ENCODE measurements around the gene GALNT16. TPM values are rescaled to one million over a fixed set of nuclear protein-coding genes. Genes with fewer than 3 reads are reported as not detected.
"Not testable (repeated sequence)": the region's sequence is repeated elsewhere in the genome, so short reads cannot be mapped to it uniquely, and the experiment has no call there.

The GALNT16 gene
- total RNA-seq, 1 experiment from 2014 or later = 23.9 TPM

DNA sequence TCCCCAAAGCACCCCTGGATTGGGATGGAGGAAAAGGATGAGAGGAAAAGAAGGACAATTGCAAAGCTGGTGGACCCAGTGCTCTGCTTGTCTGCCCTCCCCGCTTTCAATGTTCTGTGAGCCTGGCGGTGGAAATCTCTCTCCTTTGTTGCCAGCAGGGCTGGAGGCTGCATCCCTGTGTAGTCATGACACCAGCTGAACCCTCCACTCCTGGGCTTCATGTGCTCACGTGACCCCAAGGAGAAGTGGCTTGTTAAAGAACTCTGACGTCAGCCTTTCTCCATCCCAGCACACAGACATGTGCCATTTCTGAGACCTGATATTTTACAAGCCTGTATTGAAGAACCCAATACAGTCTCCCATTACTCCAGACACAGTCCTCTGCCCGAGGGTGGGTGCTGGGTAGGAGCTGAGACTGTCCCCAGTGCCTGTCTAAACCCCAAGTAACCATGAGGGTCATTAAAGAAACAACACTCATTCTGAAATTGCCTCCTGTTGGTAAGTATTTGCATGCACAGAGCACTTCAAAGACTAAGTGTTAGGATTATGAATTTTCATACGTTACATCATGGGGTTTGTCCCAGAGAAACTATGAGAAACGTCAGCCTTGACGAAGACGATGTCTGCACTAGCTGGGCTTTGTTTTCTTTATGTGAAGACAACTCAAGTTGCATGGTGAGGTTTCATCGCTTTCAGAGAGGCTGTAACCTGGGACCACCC is 21.7 kb downstream of the GALNT16 start:
- no peak for DNase-seq (ENCODE audit: extremely low read depth, low read depth)

DNA sequence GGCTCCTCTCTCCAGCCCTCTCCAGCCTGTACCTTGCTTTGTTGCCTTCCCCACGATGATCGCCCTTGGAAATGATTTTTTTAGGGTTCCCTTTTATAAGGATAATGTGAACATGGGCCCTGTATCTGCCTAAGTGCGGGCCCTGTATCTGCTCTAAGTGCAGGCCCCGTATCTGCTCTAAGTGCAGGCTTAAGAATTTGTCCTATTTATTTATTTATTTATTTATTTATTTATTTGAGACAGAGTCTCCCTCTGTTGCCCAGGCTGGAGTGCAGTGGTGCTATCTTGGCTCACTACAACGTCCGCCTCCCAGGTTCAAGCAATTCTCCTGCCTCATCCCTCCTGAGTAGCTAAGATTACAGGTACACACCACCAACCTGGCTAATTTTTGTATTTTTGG is 22.5 kb downstream of the GALNT16 start:
- DNase-seq (ENCODE audit: extremely low read depth, low read depth) = no peak

DNA sequence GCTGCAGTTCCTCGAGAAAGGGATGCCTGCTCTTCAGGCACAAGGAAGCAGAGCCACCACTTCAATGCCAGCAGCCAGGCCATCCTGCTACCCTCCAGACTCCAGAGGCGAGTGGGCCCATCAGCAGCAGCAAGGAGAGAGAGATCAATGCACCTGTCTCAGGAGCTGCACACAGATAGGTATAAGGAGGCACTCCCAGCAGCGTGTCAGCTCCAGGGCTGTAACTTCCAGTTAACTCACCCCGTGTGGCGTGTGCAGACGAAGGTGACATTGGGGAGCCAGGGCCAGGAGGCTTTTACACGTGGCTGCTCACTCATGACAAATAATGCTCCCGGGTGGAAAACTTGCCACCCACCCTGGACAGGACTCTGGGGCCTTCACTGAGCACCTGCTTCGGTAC is 24.2 kb downstream of the GALNT16 start:
- no peak for DNase-seq (ENCODE audit: extremely low read depth, low read depth)

DNA sequence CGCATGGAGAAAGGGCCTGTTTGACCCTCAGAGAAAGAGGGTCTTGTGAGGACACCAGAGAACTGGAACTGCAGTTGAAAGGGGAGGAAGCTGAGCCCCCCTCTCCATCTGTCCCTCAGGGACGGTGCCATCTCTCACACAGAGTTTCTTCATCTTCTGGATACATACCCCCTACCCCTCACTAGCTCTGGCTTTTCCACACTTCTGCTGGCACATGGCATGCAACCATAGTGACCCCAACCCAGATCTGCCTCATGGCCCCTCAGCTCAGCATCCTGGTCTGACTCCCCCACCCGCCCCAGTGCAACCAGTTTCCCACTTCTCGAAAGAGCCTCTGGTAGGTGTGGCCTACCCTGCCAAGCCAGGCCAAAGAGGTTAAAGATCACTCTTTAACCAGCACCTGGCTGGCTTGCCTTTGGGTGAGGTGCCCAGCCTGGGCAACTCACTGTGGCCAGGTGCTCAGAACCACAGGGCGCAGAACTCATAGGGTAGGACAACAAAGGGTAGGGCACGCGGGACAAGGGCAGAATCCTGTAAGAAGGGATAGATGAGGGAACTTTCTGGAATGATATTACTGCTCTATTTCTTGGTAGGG is 25.8 kb downstream of the GALNT16 start:
- no peak for DNase-seq (ENCODE audit: extremely low read depth, low read depth)

DNA sequence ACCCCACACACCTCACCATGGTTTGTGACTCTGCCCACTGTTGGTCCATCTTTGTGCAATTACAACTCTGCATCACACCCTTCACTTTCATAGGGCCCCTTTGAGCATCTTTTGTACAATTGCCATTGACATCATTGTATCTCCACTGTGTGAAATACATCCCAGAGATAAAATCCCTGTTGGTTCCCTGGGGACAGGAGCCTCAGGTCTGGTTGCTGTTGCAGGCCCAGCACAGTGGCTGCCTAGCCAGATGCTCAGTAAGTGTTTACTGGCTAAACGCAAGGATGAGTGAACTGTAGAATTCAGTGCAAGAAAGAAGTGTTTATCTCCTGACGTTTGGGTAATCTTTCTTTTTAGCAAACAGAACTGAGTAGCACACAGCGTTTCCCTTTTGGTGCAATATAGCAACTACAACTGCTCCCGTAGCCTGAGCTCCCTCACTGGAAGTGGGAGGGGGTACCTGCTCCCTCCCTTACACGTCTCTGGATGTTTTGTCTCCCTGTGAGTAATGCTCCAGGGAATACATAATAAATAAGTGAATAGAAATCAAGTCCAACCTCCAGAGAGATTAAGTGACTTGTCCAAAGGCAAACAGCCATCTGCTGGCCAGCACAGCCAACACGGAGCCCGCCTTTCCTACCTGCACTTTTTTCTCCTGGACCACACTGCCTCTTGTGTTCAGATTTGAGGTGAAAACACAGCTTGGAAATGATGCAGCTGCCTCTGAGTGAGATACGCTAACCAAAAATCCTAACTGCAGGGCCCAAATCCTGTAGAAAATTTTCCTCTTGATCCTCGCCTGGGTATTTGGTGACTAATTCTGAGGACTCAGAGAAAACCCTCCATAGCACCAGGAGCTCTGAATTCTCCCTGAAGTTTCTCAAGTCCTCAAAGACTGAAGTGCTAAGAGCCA is 27.4 kb downstream of the GALNT16 start:
- DNase-seq (ENCODE audit: extremely low read depth, low read depth) = peak; percentile 34

DNA sequence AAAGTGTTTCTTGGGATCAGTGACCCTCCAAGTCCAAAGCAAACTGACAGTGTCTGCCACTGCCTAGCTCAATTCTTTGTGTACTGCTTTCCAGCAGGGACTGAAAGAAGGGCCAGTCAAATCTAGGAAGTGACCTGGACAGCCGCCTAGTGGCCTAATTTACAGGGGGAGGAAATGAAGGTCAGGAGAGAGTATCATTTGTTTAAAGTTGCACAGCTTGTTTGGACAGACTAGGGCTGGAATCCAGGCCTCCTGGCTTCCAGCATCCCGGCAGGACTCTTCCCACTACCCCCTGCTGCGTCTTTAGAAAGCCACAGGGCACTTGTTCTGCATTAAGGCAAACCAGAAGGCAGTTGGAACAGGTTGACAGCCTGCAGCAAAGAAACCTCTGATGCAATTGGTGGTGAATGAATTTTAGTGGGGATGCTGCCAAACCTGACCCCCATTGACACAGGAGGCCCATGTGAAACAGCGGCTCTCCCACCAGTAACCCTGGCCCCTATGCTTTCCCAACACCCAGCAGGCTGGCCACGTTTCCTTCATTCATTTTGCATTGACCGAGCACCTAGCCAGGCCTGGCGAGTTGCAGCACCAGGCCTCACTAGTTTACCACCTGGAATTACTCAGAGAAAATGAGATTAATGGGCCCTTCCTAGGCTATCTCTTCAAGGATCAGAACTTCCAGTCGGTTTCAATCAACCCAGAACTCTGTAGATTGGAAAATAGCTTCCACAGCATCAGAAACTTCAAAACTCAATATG is 28.2 kb downstream of the GALNT16 start:
- DNase-seq (ENCODE audit: extremely low read depth, low read depth) = no peak

DNA sequence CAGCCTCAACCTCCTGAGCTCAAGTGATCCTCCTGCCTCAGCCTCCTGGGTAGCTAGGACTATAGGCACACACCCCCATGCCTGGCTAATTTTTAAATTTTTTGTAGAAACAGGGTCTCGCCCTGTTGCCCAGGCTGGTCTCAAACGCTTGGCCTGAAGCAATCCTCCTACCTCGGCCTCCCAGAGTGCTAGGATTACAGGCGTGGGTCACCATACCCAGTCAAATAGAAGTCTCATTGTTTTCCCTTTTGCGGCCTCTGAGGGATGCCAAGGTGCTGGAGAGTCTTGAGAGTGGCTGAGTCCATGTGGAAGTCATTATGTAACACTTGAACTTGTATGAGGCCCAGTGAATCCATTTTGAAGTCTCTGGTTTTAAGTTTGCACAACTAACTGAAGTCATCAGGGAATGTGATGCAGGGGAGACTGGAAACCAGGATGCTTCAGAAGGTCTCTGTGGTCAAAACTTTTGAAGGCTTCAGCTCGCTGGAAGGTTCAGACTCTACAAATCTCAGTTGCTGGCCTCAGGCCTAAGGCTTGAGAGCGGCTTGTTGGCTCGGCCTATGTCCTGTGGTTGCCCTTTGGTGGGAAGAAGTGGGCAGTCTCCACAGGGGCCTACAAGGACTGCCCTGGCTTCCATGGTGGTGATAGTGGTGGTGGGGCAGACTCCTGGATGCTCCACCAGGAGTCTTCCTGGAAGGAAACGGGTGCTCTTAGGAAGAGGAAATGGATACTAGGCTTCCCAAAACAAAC is 29.2 kb downstream of the GALNT16 start:
- DNase-seq (ENCODE audit: extremely low read depth, low read depth) = no peak

DNA sequence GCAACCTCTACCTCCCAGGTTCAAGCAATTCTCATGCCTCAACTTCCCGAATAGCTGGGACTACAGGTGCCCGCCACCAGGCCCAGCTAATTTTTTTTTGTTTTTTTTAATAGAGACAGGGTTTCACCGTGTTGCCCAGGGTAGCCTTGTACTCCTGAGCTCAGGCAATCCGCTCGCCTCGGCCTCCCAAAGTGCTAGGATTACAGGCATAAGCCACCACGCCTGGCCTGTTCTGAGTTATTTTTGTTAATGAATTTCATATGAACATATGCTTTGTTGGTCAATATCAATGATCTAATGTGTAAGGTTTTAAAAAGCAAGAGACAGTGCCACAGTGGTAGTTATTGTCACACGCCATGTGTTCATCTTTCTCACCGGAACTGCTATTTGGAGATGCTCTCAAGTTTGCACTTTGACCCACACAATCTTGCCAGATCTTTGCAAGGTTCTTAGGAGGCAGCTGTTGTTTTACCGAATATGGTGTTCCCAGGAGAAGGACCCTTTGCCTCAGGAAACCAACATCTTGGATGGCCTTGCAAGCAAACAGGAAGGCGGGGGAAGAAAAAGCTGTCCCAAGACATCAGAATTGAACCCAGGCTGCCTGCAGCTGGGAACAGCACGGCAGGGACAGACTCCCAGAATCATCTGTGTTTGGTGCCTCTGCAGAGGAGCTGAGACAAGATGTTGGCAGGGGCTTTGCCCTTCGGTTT is 30.0 kb downstream of the GALNT16 start:
- DNase-seq (ENCODE audit: extremely low read depth, low read depth) = no peak

DNA sequence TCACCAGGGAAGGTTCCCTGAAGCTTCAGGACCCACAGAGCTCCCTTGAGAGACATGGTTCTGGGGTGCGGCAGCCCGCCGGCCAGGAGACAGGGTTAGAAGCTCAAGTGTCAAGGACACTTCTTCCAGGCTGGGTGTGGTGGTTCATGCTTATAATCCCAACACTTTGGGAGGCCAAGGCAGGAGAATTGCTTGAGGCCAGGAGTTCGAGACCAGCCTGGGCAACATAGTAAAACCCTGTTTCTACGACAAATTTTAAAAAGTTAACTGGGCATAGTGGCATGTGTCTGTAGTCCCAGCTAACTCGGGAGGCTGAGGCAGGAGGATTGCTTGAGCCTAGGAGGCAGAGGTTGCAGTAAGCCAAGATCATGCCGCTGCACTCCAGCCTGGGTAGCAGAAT is 30.9 kb downstream of the GALNT16 start:
- not testable (repeated sequence) for DNase-seq (ENCODE audit: extremely low read depth, low read depth)

DNA sequence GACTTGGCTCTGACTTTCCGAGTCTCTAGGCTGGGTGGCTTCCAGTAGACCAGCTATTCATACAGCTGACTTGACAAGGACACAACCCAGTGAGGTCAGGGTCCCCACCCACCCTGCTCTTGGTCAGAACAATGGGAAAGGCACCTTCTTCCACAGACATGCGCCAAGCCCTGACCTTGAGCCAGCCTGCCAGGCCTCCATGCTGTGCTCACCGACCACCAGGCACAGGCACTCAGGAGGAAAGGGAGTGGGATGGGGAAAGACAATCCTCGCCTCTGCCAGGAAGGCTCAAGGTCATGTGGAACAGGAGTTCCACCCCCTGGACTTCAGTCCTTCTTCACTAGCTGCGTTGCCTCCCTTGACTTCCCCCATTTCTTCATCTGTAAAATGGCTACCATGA is 31.4 kb downstream of the GALNT16 start:
- DNase-seq (ENCODE audit: extremely low read depth, low read depth) = no peak

DNA sequence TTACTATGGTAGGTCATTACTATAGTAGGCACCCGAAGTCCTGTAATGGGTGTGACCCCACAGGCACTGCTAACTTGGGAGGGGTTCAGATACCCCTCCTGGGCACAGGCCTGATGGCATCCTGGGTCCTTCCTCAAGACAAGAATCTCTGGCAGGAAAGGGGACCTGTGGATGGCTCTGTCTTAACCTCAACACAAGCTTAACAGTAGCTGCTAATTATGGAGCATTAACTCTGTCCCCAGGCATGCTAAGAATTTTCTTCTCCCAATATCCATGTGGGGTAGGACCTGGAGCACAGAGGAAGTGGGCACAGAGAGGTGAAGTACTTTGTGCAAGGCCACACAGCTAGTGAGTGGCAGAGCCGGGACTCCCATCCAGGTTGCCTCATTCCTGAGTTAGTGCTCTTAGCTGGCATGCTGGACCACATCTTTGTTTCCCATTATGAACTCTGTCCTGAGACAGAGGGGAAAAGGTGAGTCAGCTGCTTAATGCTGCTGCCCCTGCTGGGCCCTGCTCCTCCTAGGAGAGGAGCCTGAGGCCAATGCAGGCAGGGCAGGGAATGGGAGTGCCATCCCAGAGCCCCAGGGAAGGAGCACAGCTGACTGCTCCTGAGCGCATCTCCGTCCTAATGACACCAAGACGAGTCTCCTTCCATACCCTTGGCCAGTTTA is 32.1 kb downstream of the GALNT16 start:
- DNase-seq (ENCODE audit: extremely low read depth, low read depth) = no peak

DNA sequence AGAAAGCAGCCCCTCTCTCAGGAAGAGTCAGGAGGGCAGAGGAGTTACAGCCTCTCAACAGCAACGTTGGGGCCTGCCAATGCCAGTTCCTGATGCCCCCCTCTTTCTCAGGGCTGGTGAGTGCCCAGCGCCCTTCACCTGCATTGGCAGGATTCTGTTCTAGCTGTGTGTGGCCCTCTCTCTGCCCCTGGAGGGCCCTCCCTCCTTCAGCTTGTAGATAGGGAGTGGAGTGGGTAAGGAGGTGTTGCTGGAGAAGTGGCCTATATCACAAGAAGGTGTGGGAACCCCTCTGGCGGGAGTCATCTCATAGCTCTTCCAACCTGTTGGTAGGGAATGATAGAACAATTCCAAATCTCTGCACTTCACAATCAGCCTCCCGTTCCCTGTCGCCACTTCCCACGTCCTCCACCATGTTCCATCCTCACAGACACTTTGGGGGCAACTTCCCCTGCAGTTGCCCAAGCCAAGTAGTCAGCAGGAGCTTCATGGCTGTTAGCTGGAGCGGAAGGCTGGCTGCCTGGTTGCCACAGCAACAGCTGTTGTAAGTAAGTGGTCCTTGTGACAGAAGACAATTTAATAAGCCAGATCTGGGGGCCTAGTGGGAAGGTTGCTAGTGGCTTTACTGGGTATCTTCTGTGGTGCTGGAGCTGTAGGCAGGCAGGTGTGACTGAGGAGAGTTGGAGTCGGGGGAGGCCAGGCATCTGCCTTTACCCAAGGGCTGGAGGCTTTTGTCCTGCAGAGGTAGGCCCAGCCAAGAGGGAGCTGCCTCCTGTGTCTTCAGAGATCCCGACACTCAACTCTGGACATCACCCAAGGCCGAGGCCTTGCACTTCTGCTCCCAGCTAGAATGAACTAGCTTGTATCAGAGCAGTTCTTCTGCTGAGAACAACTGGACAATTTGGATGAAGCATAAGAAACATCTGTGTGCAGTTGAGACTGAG is 38.4 kb downstream of the GALNT16 start:
- no peak for DNase-seq (ENCODE audit: extremely low read depth, low read depth)

DNA sequence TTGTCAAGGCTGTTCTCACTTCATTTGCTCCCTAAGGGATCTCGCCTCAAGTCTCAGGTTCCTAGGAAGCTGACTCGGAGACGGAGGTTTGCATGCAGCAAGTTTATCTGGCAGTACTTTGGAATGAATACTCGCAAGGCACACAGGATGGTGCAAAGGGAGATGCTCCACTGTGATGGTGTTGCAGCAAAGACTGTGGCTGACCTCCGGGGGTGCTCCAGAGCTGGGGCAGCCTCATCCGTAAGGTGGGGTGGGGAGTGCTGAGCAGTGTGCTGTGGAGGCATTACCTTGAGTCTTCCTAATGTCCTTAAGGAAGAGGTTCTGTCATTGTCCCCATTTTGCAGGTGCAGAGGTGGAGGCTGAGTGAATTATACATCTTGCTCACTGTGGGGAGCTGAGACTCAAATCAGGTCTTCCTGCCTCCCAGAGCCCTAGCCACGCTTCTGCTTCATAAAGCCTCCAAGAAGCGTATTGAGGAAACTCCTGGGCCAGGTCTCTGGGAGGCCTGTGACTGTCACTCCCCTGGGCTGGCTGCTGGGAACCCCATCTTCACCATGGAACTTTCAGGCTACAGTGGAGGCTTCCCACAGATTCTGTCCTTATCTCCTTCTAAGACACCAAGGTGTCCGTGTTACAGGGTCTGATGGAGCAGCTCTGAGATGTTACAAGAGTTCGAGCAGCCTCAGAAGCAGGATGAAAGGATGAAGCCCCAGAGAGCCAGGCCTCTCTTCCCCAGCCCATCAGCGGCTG is 39.5 kb downstream of the GALNT16 start:
- DNase-seq (ENCODE audit: extremely low read depth, low read depth) = no peak

DNA sequence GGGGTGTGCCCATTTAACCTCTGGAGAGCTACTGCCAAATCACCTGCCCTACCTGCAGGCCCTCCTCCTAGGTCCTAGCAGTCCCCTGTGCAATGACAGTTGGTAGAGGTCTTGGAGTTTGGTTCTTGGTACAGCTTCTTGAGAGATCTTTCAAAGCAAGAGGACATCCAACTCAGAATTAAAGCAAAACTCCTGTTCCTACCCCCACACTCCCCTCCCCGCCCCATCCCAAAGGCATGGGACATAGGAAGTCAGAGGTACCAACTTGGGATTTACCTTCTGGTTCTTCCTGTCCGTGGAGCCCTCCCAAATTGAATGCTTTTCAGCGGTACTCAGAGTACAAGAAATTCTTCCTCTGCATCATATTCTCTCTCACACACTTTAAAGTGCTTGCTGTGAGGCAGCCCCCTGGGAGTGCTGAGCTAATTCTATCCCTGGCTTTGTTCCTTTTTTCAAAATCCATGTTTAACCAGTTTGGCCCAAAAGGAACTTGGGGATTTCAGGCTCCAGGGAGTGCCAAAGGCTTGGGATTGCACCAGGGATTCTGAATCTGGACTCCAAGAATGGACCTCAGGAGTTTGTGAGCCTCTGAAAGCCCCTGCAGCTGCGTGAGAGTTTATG is 40.8 kb downstream of the GALNT16 start:
- DNase-seq (ENCODE audit: extremely low read depth, low read depth) = no peak

DNA sequence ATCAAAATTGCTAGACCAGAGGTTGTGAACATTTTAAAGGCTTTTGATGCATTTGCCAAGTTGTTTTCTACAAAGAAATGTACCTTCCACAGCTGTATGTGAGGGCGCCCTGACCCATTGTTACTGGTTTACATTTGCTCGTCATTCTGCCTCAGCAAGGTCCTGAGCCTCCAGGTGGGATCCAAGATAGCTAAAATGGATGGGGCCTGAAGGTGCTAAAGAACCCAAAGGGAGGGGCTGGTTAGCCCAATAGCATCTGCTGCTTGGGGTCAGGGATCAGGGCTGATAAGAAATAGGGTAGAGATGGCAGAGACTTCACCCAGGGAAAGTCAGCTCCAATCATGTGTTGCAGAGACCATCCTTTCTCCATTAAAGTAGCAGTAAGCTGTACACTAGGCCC is 43.1 kb downstream of the GALNT16 start:
- DNase-seq (ENCODE audit: extremely low read depth, low read depth) = no peak

DNA sequence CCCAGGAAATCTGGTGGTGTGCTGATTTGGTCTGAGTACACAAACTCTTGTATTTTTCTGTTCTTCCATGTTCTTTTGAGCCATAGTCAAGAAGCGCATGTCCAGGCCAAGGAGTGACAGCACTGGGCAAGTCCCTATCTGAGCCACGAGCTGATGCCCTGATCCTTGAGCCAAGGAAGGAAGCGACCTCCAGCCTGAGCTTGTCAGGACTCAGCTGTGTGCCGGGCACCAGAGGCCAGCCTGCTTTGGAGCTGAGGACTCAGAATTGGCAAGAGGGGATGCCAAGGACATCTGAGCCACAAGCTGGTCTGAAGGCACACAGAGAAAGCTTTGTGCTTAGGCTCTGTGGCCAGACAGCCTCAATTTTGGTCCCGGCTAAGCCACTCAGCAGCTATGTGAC is 52.6 kb downstream of the GALNT16 start:
- no peak for DNase-seq (ENCODE audit: extremely low read depth, low read depth)

DNA sequence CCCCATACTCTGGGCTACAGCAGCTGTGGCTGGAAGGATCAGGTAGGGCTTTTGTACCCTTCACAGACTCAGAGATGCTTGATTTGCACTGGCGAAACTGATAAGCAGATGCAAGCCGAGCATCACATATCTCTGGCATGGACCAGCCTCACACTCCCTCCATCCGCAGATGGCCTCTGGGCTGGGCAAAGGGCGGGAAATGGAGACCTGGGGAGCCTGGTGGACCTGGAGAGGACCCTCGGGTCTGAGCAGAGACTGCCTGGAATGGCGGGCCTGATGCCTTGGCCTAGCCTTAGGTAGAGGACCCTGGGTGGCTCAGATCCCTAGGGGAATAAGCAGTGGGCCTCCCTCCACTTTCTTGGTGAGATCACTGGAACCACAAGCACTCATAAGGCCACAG is 53.2 kb downstream of the GALNT16 start:
- no peak for DNase-seq (ENCODE audit: extremely low read depth, low read depth)

All from NCI-H460 (cell line).